Left forelimb (tissue), 1 donor: Measurements from ENCODE around the gene CILP2.

Experiments
- DNase-seq: peaks from one replicate; pipeline ENCODE4 v3.0.0-alpha.2; 2018; ENCODE audit warnings: low spot score

CILP2 gene

DNA sequence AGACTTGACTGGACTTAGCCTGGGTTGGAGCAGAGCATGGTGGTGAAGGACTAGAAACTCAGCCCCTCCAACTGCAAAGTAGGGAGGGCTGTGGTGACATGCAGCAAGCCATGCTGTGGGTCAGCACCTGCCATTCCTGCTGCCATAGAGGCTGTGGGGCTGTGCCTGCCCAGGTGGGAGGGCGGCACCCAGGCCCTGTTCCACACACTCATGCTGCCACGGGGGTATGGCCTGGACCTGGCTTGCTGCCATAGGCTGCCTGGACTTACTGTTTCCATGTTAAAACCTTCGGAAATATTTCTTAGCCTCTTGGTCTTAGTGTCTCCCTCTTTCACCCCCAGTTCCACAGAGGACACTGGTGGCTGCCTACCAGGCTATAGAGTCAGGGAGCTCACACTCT lies 29.3 kb downstream of the CILP2 start:
- DNase-seq = no peak

DNA sequence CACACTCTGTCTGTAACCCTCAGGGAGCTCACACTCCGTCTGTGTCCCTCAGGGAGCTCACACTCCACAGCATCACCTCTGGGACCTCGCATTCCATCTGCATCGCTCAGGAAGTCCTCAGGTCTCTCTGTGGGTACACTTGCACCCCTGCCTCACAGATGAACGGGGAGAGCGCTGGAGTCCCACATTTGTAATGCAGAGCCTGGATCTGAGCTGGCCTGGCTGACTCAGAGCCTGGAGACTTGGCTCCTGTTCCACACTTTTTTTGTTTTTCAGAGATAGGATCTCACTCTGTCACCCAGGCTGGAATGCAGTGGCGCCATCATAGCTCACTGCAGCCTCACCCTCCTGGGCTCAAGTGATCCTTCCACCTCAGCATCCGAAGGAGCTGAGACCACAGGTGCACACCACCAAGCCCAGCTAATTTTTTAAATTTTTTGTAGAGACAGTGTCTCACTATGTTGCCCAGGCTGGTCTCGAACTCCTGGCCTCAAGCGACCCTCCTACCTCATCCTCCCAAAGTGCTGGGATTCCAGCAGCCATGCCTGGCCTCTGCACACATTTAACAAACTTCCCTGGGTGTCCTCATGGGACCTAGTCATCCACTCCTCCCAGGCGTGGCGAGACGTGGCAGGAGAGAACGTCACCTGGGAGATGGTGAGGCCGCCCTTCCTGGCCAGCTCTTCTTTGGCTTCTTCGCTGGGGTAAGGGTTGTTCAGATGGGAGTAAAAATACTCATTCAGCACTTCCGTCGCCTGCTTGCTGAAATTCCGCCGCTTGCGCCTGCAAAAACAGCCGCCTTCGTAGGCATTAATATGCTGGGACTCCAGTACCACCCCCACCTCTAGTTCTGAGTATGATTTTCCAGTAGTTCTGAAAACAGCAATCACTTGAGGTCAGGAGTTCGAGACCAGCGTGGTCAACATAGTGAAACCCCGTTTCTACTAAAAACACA lies 31.0 kb downstream of the CILP2 start:
- DNase-seq = no peak

DNA sequence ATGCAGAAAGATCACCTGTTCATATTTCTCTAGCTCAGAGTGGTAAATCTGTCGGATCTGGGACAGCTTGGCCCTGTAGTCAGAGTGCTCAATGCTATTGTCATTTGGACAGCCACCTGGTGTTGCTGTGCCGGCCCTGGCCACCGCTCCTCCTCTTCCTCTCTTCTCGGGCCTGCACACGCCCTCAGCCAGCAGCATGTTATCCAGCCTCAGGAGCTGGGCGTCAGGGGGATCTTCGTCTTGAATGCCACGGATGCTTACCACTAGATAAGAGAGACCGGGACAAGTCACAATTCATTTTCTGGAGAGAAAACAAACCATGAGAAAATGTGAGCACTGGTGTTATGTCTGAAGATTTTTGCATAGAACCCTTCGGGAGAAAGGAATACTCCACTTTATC lies 32.5 kb downstream of the CILP2 start:
- DNase-seq = no peak

DNA sequence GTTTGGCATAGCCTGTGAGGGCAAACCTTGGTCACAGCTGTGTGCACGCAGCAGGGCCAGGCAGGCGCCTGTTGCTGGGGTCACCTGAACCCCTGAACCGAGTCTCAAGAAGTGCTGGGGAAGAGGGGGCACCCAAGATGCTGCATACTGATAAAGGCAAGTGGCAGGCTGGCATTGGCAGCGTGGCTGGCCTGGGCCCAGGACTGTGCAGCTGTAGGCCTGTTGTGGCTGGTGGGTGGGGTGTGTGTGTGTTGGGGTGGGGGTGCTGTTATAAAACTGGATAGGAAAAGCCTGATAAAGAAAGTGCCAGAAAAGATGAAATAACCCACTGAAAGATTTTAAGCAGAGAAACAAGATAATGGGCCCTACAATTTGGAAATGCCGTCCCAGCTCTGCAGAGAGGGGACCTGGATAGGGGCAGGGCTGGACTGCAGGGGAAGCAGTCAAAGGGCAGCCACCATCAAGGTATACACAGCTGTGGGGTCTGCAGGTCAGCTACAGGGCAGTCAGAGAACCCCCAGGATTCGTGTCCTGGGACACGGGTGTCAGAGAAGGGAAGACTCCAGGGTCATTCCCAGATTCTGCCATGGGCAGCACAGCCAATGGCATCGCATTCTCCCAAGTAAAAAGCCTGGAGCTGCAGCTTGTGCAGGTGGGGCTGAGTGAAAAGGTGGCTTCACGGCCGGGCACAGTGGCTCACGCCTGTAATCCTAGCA lies 33.2 kb downstream of the CILP2 start:
- DNase-seq = no peak

DNA sequence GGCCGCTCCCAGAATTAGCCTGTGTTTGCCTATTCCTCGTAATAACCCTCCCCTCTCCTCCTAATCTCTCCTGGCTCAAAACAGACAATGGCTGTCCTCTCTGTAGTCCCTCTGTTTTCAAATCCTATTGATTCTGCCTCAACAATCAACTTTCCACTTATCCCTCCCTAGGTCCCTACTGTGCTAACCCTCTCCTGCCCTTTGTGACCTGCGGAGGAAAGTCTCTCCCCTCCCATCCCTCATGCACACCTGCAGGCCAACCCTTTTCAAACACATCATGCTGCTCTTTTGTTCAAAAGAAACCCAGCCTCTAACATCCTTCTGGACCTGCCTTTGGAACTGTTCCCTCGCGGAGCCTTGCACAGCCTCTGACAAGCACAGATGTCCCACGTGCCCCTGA lies 37.3 kb downstream of the CILP2 start:
- DNase-seq = no peak

DNA sequence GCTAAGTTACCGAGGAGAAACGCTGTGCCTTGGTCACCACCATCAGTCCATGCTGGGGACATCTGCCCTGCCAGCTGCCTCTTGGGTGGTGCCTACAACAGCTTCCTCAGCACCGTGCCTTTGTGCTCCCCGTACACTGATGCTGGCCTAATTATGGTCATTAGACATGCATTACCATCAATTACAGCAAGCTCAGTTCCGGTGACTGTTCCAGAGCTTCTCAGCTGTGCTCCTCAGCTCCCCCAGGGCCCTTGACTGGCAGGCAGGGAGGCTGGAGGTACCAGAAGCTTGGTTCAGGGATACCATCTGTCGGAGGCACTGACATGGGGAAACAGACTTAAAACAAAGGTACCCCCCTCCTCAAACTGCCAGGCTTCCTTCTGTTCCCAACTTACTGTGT lies 40.2 kb downstream of the CILP2 start:
- DNase-seq = no peak

DNA sequence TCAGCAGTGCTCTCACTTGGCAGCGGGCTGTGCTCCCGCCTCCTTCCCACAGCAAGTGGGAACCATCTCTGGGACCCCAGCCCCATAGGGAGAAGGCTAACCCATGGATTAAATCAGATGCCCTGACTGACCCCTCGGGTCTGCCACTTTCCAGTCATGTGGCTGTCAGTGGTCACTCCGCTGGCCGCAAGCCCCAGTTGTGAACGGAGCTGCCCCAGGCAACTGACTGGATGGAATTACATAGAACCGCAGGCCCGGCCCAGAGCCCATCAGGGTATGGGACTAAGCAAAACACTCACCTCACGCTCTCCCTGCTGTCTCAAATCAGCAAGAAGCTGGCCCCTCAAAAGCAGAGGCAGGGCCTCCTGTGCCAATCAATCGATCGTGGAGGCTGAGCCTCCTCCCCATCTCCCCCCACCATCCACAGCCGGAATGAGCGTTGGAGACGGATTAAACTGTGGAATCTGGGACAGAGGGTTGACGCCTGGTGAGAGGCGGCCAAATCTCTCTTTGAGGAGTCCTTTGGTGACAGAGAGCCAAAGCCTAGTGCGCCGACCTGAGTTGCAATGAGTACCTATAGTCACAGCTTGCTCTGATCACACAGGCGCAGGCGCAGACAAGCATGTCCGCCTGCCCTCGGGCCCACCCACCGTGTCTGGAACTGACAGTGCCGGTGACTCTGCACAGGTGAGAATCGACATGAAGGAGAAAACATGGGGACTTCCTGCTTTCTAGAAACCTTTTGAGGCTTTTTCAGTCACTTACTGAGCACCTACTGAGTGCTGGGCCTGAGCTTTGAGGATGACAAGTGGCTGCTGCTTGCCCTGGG lies 41.7 kb downstream of the CILP2 start:
- no peak for DNase-seq

DNA sequence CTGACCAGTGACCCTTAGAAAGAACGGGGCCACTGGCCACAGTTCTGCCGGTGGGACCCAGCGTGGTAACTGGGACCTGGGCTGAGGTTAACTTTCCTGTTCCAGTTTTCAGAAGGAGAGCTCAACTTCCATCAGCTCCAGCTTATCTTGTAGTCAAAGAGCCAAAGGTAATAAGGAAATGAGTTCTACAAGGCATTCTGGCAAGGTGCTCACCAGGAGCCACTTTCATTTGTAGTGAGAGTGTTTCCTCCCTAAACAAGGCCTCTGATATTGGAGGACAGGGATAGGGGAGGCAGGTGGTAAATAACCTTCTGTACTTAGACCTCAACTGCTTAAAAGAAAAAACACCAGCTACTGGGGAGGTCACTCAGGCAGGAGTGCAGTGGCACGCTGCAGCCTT lies 42.4 kb downstream of the CILP2 start:
- no peak for DNase-seq

DNA sequence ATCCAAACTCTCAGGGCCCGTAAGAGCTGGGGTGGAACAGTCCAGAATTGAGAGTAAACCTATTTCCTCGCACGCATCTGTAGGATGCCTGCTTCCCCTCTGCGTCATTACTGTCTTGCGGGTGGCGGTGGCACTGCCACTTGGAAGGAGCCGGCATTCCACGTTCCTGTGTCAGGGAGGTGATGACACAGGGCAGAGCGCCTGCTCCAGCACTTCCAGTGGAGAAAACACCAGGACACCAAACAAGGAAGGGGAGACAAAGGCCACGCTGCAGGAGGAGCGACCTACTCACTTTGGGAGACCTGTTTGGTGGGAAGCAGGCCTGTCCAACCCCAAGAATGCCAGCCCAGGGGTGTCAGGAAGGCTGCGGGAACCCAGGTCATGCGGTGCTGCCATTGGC lies 43.3 kb downstream of the CILP2 start:
- no peak for DNase-seq

DNA sequence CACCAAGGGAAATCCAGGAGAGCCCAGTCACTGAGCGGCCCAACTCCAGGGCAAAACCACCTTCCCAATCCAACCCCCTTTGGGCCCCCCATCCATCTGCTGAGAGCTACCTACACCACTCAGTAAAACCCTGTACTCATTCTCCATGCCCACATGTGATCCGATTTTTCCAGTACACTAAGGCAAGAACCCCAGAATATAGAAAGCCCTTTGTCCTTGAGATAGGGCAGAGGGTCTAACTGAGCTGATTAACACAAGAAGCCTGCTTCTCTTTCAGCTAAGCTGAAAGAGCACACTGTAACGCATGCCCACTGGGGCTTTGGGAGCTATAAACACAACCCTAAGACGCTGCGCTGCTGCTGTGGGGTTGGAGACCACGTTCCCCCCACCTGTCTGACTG lies 44.4 kb downstream of the CILP2 start:
- no peak for DNase-seq

DNA sequence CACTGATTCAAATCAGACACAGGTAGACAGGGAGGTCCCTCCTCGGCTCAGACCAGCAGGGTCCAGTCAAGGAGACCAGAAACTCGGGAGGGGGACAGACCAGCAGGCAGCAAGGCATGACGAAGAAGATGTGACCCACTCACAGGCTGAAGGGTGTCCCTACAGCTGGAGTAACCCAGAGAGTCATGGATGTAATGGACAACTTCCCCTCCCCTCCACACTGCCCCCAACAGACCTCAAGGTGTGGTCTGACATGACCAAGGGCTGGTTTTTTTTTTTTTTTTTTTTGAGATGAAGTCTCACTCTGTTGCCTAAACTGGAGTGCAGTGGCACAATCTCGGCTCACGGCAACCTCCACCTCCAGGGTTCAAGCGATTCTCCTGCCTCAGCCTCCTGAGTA lies 46.3 kb downstream of the CILP2 start:
- no peak for DNase-seq

DNA sequence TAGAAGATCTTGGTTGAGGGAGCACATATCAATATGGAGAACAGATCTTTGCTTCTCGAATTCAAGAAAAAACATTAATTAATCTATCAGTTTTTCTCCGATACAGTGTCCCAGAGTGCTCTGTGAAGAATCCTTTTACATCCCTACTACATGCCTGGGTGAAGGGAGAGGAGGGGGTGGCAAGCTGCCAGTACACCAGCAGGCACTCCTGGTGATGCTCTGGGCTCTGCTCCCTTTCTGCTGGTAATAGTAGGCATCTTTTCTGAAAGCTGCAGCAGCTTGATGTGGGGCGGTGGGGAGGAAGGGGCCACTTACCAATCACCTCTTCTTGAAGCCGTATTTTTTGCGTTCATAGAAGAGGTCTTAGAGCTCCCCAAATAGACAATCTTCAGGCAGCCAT lies 49.7 kb downstream of the CILP2 start:
- no peak for DNase-seq

DNA sequence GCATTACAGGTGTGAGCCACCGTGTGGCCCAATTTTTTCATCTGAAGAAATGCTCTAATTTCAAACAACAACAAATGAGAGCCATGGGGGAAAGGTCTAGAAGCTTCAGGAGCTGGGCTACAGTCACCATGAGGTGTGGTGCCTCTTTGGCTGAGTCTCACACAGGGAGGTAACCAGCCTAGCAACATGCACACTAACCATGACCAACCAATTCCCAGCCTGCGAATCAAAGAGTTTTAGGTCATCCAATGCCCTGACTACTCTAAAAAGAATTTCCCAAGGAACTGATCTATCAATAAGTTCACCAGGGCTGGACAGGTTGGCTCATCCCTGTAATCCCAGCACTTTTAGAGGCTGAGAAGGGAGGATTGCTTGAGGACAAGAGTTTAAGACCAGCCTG lies 50.5 kb downstream of the CILP2 start:
- DNase-seq = no peak

DNA sequence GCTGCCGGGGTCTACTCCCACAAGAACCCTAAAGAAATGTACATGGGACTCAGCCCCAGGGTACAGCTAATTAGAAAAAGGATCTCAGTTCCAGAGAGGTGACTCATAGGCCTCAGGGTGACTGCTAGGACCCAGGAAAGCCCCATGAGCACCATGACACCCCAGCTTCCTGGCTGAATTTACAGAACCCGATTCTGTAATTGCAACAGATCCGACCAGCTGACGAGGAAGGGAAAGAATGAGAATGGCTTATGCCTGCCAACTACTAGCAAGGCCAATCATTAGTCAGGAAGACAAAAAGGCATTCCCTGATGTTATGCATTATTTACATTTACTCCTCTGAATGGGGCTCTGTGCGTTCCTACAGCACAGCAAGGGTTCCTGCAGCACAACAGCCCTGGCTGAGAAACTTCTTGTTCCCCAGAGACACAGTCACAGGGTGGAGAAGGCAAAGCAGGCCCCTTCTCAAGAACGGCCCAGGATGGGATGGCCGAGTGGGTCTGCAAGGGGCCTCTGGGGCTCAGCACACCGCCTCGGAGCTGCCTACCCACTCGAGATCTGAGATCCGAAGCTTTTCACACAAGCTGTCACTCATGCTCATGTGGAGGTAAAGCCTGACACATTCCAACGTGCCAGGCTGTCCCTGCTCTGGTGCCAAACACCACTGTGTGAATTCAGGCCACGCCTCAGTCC lies 53.2 kb downstream of the CILP2 start:
- no peak for DNase-seq

DNA sequence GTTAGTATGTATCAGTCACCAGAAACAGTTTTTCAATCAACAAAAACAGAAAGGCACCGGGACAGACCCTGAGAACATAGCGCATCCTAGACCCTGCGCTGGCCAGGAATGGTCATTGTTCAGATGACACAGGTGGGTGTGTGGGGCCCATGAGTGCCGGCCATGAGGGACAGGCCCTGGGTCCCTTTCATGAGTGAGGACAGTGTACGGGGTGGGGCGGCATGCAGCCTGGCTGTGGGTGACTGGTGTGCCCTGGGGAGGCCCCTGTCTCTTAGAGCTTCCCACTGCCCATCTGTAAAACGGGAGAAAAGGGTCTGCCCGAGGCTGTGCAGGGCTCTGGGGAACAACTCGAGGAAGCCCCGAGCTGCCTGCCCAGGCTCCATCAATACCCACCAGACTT lies 54.6 kb downstream of the CILP2 start:
- no peak for DNase-seq

DNA sequence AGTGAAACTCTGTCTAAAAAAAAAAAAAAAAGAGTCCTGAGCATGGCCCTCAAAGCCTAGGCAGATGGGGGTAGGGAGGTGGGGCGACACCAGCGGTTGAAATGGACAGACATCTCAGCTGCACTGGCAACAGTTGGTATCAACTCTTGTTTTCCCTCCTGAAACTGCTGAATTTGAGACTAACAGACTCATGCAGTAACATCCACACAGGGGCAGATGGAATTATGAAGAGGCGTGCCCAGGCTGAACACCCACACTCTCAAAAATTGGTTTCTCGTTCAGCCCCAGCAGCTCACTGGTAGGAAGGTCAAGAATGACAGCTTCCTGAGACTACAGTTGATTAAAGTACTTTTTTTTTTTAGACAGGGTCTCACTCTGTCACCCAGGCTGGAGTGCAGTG lies 56.3 kb downstream of the CILP2 start:
- no peak for DNase-seq

DNA sequence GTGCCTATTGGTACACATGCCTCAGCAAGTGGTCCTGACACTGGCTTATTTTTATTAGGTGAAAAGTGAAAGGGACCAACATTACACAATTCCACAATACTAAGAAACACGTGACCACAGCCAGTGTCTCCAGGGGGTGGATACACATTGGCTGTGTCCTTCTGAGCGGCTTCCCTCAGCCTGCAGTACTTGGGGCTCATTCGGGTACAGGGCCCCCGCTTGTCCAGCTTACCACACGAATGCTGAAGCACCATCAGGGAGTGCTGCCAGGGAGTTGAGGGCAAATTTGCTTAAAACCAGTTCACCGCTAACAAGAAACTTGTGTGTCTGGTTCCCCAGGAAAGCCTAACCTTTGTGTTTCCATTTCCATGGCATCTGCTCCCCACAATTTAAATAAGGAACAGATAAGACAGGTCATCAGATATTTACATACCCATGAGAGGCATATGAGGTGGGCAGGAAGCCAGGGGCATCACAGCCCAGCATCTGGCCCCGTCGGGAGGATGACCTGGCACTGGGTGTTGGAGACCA lies 57.2 kb downstream of the CILP2 start:
- DNase-seq = no peak
